Measurements from ENCODE around the gene ENOX1. TPM values are rescaled to one million over a fixed set of nuclear protein-coding genes. Genes with fewer than 3 reads are reported as not detected.

The ENOX1 gene
- total and polyA plus RNA-seq, 9 of the 15 experiments (the other 6 are each of a cell fraction or from before 2014, with no cell fraction given), result not detected

- in situ Hi-C loops (cut with MboI) (no loop called here), intact Hi-C loops (cut with micrococcal nuclease) (no loop called here)
- Histone ChIP-seq H3K4me2 (ENCODE audit: insufficient read depth, low read length) (no peak overlapping the region), H3K27ac (ENCODE audit: extremely low read depth, low read depth, low read length) (no peak overlapping the region), H3K27me3 (ENCODE audit: control insufficient read depth in 2 of 2, insufficient read depth in 2 of 2, low read length in 2 of 2) (no peaks in the 10 kb centered on the region; a peak in 1 of 5 replicates), H3K4me1 (replicated peaks in 1 of 2; ENCODE audit: control insufficient read depth in 2 of 2, insufficient read depth in 2 of 2, low read length in 2 of 2) (no peaks in the 10 kb centered on the region), H3K79me2 (ENCODE audit: control insufficient read depth, insufficient read depth, low read length) (no peaks in the 10 kb centered on the region), H3K9me1 (ENCODE audit: control insufficient read depth, insufficient read depth, low read length) (no peaks in the 10 kb centered on the region), H3K36me3 (ENCODE audit: control insufficient read depth, insufficient read depth, low read length) (no peaks in the 10 kb centered on the region), H2AFZ (ENCODE audit: low read depth, low read length) (no peak overlapping the region), H4K20me1 (replicated peaks; ENCODE audit: control insufficient read depth, insufficient read depth, low read length) (no peaks in the 10 kb centered on the region), H3K4me3 (no peak overlapping the region), H3K9ac (ENCODE audit: insufficient read depth in 1 of 2, low read depth in 2 of 2, low read length in 2 of 2) (no peak overlapping the region), H3K9me3 (replicated peaks; ENCODE audit: control insufficient read depth, insufficient read depth, low read depth, low read length) (no peaks in the 10 kb centered on the region)
- WGBS (ENCODE audit: insufficient coverage, low coverage, missing lambda C conversion rate), result 0% methylated on average over 3 of the region's 6 CpGs
- DNase-seq (ENCODE audit: extremely low read depth in 1 of 4, low spot score in 3 of 4), result no peak
- no peak for ATAC-seq
- CTCF ChIA-PET (ENCODE audit: low intra/inter-chr PET ratio), result no interaction called here
- TF ChIP-seq RCOR1 (IDR thresholded peaks at IDR 0.05; ENCODE audit: borderline replicate concordance in 1 of 2, low read depth in 2 of 2, low read length in 2 of 2) (no peak), HINFP (tag; conservative IDR thresholded peaks at IDR 0.05; ENCODE audit: low read depth) (no peak), HDAC1 (IDR thresholded peaks at IDR 0.05) (no peak), ZNF143 (CRISPR knock-in tag; IDR thresholded peaks at IDR 0.05) (no peak), ZBTB1 (CRISPR knock-in tag; IDR thresholded peaks at IDR 0.05; ENCODE audit: borderline replicate concordance, low read depth) (no peak), TAF7 (tag; IDR thresholded peaks at IDR 0.05) (no peak), TRIM25 (IDR thresholded peaks at IDR 0.05; ENCODE audit: borderline replicate concordance) (no peak), ZSCAN32 (CRISPR knock-in tag; IDR thresholded peaks at IDR 0.05) (no peak), KHSRP (IDR thresholded peaks at IDR 0.05) (no peak), RBM25 (IDR thresholded peaks at IDR 0.05; ENCODE audit: low read depth, low read length, severe bottlenecking) (no peak), CBX2 (IDR thresholded peaks at IDR 0.05; ENCODE audit: insufficient read depth, low read length, poor library complexity, severe bottlenecking) (no peak)
- no TSS peak for BruUV-seq (replicated peaks)
- POLR2A ChIA-PET, result no interaction called here
- no peak for FAIRE-seq
Measured at GRCh38 chr13:43307221-43307920, 479.4 kb downstream of the ENOX1 start.
